Loucy (cell line): ENCODE results near the gene ALMS1.

Experiments used
- EZH2phosphoT487 ChIP-seq: fragments of 200-600 bp; IDR thresholded peaks from 2 replicates; pipeline ENCODE4 v1.6.1; 2018; ENCODE audit warnings: antibody characterized with exemption, mild to moderate bottlenecking, moderate library complexity, borderline replicate concordance
- TF ChIP-seq, protein P1 (sequence below): fragments of 200-600 bp; sonication (generic); conservative IDR thresholded peaks from 2 replicates; pipeline ENCODE4 v1.5.1; 2014; ENCODE audit warnings: mild to moderate bottlenecking, antibody characterized with exemption, low read length

GRCh38 chr2:73594251-73594650 is 208.6 kb downstream of the ALMS1 start:
- TF ChIP-seq, protein P1, sequence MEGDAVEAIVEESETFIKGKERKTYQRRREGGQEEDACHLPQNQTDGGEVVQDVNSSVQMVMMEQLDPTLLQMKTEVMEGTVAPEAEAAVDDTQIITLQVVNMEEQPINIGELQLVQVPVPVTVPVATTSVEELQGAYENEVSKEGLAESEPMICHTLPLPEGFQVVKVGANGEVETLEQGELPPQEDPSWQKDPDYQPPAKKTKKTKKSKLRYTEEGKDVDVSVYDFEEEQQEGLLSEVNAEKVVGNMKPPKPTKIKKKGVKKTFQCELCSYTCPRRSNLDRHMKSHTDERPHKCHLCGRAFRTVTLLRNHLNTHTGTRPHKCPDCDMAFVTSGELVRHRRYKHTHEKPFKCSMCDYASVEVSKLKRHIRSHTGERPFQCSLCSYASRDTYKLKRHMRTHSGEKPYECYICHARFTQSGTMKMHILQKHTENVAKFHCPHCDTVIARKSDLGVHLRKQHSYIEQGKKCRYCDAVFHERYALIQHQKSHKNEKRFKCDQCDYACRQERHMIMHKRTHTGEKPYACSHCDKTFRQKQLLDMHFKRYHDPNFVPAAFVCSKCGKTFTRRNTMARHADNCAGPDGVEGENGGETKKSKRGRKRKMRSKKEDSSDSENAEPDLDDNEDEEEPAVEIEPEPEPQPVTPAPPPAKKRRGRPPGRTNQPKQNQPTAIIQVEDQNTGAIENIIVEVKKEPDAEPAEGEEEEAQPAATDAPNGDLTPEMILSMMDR, result no peak
- TF ChIP-seq EZH2phosphoT487, result no peak
